NCI-H2227 (cell line): ENCODE data around the gene TRMO.

Experiments
- DNase-seq: peaks from one replicate; lab custom pipeline; 2025; ENCODE audit not compliant: unreplicated experiment; lab: John Stamatoyannopoulos, UW

TRMO gene

GRCh38 chr9:97938081-97938644 lies 15.9 kb upstream of the TRMO start, which contains the start of gene HEMGN:
Gene HEMGN, minus strand, starts transcription at chr9:97938172. Its CDS starts 36 bp downstream, at chr9:97938136.
- DNase-seq, result no peak

DNA sequence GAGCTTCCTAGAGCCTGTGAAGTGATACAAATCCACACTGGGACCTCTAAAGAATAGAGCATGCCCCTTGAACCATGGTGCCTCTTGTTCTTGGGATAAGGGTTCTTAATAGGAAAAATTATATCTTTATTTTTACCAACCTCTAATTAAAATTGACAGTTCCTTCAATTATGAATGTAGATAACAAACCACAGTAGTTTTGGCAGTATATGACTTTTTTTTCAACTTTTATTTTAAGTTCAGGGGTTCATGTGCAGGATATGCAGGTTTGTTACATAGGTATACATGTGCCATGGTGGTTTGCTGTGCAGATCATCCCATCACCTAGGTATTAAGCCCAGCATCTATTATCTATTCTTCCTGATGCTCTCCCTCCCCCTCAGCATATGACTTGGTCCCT lies 14.7 kb upstream of the TRMO start:
- DNase-seq, result no peak

- DNase-seq, result no peak
These were observed 13.0 kb upstream of the TRMO start for GRCh38 chr9:97935276-97935675.

- peak; percentile 21 for DNase-seq
These were observed 12.2 kb upstream of the TRMO start for GRCh38 chr9:97934321-97935115.

- DNase-seq, result no peak
These were observed 11.1 kb upstream of the TRMO start for GRCh38 chr9:97933297-97933998.

DNA sequence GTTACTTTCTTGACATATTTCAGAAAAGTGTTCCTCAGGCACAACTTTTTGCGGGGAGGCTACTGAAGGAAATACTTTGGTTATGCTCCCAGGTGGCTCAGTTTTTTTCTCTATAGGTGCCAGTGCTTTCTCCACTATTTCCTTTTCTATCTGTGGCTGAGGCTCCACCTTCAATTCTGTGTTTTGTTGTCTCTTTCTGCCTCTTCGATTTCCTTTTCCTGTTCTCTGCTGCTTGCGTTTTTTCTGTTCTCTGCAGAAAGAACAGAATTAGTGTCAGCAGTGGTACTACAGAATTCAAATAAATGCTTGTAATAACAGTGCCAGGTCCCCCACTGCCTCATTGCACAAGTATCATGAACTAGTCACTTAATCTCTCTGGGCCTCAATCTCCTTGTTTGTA lies 8.7 kb upstream of the TRMO start:
- no peak for DNase-seq

DNA sequence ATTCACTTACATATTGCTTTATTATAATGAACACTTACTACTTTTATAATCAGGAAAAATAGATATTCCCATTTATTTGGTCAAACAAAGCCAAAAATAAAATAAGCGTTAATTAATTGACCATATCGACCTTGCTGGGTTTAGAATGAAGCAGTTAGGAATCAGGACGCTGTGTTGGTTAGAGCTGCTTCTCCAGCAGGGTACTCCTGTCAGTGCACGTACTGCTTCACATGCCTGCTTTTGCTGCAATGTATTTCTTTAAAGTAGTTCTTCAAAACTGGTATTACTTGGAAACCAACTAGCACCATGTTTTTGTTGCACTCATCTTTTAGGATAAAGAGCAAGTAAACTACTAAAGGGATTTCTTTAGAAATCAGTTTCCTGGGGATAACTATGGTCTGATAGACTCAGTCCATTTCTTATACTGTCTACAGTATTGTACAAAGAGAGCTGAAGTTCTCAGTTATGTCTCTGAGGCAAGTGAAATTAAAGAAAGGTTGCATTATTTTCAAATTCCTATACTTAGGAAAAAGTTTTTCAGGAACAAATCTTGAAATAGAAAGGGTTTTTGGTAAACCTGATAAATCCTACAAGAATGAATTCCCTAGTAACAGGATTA lies 6.8 kb upstream of the TRMO start:
- no peak for DNase-seq

GRCh38 chr9:97925497-97926334 lies 3.4 kb upstream of the TRMO start:
- no peak for DNase-seq

DNA sequence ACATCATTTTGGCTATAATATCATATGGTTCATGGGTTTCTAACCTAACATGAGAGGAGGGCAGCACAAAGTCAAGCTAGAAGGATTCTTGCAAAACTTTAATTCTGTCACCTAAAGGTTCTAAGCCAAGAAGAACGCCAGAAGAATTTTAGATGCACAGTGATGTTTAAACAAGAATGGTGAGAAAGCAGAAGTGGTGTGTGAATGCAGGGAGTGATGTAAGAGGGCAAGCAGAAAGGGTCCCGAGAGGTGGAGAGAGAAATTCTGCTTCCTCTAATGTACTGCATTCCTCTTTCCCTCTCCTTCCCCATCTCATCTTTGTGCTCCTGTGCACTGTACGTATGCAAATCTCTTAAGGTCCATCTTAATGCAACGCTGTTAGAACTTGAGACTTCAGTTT lies 2.1 kb upstream of the TRMO start:
- no peak for DNase-seq

DNA sequence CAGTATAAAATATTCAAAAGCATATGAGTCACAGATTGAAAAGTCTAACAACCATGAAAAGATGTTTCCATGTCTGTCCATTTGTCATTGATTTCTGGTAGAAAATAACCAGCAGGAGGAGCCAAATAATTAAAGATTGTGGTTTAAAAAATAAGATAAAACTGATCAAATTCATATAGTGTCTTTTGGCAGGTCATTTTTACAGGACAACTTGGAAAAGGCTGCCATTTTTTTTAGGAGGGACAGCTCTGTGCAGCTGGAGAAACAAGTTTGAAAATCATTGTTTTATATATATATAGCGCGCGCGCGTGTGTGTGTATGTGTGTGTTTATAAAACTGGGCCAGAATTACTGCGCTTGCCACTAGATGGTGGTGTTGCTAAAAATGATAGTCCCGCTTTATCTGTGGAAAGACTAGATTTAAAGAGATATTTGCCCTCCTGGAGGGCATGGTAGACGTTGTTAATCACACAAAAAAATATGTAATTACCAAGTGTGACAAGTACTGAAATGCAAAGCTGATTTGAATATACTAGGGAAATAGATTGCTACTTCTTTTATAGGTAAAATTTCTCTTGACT lies 1.3 kb upstream of the TRMO start:
- DNase-seq, result peak; percentile 80

DNA sequence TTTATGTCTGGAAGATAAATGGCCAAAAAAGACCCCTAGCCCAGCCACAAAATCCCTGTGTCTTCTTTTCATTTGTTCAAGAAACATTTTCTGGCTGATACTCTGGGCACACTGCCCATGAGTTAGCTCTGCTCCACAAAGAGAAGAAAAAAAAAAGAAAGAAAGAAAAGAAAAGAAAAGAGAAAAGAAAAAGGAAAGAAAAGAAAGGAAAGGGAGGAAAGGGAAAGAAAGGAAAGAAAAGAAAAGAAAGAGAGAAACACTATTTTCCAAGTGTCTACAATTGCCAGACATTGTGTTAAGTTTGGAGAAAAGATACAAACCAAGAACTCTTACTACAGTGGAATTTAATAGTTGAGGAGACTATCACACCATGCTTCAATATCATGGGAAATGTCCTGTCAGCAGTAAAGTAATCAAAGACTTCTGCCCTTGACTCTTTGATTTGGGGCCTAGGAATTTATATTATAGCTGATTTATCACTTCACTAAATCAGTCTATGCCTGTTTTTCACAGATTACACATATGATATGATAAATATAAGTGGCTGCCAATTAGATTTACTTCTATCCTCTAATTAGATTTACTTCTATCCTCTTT lies 3.0 kb downstream of the TRMO start:
- no peak for DNase-seq

DNA sequence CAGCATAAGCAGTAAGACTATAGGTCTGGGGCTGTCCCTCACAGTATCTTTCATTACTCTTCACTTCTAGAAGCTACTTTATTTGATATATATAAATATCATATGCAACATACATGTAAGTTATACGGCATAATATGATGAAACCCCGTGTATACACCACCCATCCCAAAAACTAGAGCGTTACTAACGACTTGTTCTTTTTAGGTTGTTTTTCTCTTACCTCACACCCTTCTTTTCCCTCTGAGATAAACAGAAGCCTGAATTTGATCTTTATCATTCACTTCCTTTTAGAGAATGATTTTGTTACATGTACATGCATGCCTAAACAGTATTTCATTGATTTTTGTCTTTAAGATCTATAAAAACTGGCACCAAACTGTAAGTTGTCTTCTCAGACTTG lies 3.7 kb downstream of the TRMO start:
- DNase-seq, result no peak

DNA sequence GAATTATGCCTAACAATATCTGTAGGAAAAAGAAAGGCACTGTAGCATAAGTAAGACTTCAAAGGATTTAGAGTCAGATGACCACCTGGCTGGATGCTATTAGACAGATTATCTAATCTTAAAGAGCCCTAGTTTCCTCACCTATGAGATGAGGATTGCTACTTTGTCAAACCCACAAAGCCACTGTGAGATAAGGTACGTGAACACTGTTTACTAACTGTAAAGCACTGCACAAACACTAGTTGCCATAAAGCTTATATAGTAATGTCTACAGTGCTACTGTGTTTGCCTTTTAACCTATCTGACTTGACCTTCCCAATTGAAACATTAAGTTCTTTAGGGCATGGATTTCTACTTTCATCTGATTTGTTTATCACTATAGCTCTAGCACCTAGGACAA lies 10.3 kb downstream of the TRMO start:
- no peak for DNase-seq

DNA sequence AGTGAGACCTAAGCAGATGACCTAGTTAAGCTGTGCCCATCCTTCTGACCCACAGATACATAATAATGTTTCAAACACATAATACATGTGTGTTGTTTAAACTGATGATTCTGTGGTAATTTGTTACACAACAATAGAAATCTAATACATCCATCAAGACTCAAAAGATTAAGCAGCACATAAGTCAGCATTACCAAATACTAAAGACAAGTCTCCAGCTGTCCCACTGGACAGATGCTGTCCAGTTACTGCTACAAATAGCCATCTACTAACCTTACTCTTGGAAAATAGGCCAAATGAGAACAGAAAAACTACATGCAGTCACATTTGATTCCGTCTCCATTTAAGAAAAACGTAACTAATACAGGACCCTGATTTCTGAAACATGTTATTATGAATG lies 10.8 kb downstream of the TRMO start:
- DNase-seq, result no peak

DNA sequence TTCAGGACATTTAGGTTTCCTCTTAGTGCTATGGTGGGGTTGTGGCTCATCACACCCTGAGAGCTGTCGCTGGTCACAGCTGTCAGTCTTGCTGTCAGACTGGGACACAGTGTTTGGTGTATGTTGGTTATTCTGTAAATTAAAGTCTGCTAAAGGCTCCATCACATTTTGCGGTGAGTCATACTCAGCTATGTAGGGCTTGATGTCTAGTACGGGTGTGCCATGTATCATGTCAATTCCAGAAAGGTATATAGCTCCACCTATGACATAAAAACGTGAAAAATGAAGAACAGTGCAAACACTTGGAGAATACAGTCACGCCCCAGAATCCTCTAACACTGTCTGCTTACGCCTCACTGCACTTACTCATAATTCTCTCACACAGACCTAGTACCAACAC lies 11.9 kb downstream of the TRMO start:
- no peak for DNase-seq

GRCh38 chr9:97908705-97909104 lies 13.6 kb downstream of the TRMO start:
- DNase-seq, result no peak

DNA sequence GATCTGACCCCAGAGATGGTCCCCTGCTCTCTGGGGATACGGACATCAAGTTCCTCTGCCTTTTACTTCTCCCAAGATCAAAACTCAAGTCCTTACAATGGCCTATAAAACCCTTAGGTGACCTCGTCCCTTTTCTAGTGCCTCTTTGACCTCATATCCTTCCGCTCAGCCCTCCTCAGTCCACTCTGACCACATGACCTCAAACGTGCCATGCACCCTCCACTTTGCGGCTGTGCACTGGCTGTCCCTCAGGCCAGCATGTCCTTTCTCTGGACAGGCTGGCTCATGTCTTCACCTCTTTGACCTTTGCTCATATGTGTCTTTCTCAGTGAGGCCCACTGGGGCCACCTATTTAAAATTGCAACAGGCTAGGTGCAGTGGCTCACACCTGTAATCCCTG lies 14.7 kb downstream of the TRMO start:
- no peak for DNase-seq

GRCh38 chr9:97907046-97907445 lies 15.3 kb downstream of the TRMO start:
- no peak for DNase-seq

DNA sequence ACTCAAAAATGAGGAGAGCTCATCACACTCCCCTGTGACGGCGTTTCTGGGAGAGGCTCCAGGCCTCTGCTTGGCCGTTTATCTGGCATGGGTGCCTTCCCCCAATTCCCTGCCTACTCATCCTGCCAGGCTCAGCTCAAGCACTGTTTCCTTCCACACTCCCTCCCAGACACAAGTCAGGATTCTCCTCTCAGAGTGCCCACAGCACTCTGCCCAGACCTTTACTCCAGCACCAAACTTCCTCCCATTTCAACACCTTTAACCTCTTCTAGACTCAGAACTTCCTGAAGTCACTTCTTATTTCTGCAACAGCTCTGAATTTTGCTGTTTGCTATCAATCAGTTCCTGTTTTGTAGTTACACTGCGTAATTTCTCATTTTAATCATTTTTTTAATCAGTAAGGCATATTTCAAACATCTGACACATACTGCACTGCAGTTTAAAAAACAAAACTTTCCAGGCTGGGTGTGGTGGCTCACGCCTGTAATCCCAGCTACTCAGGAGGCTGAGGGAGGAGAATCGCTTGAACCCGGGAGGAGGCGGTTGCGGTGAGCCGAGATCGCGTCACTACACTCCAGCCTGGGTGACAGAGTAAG lies 16.0 kb downstream of the TRMO start:
- no peak for DNase-seq

DNA sequence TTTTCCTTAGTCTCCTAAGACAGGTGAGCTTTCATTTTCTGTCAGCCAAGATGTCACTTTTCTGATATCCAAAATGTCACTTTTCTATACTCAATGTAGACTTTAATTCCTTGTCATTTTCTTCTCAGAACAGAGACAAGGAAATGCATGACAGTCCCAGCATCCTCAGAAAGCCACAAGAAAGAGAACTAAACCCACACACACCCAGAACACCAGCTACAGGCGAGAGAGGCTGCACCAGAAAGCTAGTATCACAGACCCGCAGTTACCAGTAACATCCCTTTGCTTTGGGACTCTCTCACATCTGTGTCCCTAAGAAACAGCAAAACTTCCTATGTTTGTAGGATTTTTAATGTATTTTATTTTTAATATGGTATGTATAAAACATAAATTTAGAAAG lies 17.1 kb downstream of the TRMO start:
- no peak for DNase-seq
